ENCODE data around the gene KLHL29.

The KLHL29 gene

DNA sequence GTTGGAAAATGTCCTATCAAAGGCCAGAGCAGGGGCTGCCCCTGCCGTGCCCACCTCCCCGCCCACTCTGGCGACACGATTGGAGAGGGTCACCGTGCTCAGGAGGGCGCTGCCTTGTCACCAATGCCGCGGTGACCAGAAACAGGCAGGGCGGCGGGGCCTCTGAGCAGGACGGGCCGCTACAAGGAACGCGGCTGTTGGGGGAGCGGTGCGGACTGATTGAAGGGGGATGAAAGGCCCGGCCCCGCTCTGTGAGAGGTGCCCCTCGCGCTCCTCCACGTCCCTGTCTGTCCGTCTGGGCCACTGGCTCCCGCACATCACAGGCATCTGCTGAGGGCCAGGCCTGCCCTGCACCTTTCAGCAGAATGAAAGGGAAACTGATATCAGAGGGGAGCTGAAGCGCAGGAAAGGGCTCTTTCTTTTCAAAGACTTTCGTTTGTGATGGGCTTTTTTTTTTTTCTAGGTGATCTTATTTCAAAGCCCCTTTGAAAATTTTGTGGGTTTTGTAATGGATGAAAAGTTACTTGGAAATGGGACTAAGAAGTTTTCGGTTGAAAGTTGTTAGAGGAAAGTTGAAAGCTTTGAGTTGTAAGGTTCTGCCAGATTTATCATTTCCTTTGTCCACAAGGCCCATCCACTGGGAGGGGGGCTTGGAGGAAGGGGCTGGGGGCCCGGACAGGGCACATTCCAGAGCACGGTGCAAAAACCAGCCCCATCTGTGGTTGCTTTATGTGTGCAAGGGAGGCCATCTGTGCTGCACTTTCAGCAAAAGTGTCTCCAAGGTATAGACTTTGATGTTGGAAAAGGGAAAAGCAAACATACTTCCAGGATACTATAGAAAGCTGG lies 244.2 kb downstream of the KLHL29 start:
- DNase-seq (ENCODE audit: low spot score) (no peak), FAIRE-seq (no peak)

- FAIRE-seq (no peak), DNase-seq (ENCODE audit: low spot score) (no peak)
These were observed 244.9 kb downstream of the KLHL29 start for GRCh38 chr2:23629772-23630480.

GRCh38 chr2:23630961-23631360 lies 246.0 kb downstream of the KLHL29 start:
- no peak for FAIRE-seq

GRCh38 chr2:23631389-23631788 lies 246.4 kb downstream of the KLHL29 start:
- FAIRE-seq (no peak), DNase-seq (ENCODE audit: low spot score) (no peak)

More at GRCh38 chr2:23630961-23631360, 246.0 kb downstream of the KLHL29 start:
- DNase-seq (ENCODE audit: low spot score): no peak

- no peak for FAIRE-seq
- DNase-seq (ENCODE audit: low spot score): no peak
These were observed 247.4 kb downstream of the KLHL29 start for GRCh38 chr2:23632386-23632785.

DNA sequence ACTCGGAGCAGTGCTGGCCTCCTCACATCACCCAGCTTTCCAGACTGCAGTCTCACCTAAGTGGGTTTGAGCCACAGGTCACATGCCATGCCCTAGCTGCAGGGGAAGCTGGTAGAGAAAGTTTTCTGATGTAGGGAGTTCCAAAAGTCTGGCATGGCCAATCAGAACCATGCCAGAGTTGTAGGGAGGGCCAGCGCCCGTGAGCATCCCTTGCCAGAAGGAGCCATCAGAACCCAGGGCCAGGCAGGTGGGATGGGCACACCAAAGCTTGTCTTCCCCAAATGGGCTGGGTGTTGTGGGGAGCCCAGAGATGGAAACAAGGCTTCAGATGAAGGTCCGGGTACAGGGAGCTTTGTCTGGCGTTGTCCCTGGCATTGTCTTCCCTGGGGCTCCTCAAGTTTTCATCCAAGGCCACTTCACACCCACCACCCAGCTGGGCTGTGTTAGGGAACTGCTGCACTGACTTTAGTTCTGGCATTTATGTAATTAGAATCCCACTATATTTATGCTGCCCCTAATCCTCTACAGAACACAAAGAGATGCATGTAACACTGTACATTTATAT lies 247.9 kb downstream of the KLHL29 start:
- FAIRE-seq: no peak
- no peak for DNase-seq (ENCODE audit: low spot score)

- no peak for DNase-seq (ENCODE audit: low spot score)
- FAIRE-seq: no peak
These were observed 249.0 kb downstream of the KLHL29 start for GRCh38 chr2:23633966-23634365.

DNA sequence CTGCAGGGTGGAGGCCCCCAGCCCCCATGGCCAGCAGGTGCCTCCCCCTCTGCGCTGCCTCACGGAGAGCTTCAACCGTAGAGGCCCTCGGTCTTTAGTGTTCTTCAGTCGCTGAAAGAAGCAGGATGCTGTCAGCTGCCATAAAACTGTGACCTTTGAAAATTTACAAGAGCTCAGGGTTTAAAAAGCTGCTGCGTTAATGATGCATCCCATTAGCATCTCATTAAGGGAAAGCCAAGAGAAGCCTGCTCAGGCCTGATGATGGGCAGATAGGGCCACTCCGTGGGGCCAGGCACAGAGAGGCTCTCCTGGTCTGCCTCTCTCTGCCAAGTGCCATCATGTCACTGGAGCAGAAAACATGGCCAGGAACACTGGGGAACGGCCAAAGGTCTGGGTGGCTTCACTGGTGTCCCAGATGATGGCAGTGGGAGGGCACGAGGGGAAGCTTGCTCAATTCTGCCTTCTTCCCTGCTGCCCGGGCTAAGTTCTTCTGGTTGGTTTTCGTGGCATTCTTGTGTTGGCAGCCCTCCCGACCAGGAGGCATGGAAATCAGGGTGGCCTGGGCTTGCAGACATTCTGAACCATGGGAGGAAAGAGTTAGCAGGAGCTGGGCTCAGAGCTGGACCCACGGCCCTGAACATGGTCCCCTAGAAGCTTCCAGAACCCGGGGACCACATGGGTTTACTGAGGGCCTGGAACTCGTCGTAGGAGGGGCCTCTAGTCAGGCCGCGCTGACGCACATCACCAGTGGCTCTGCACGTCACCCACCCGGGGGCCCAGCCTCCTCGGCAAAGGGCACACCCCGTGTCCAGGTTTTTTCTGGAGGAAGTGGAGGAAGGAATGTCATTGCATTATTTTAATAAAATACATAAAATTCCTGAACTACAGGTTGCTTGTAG lies 250.7 kb downstream of the KLHL29 start:
- no peak for DNase-seq (ENCODE audit: low spot score)
- FAIRE-seq: no peak

DNA sequence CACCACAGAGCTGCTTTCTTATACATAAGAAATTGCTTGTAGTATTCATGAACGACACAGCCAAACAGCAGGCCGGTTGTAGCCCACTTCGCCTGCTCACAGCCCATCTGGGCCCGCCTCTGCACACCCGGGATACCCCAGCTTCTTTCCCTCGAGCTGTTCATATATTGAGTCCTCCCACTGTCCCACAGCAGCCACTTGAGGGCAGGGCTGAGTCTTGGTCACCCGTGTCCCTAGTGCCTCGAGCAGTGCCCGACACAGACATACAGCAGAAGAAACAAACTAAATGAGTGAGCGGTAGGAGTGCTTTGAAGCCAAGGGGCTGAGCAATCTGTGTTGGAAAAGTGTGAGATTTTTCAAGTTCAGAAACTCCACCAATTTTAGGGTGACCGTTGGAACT lies 251.4 kb downstream of the KLHL29 start:
- FAIRE-seq (no peak), DNase-seq (ENCODE audit: low spot score) (no peak)

GRCh38 chr2:23637011-23637778 lies 252.2 kb downstream of the KLHL29 start:
- FAIRE-seq: no peak

GRCh38 chr2:23639406-23639982 lies 254.5 kb downstream of the KLHL29 start:
- DNase-seq (ENCODE audit: low spot score): no peak
- no peak for FAIRE-seq

More at GRCh38 chr2:23637011-23637778, 252.2 kb downstream of the KLHL29 start:
- DNase-seq (ENCODE audit: low spot score): no peak

- DNase-seq (ENCODE audit: low spot score): no peak
- FAIRE-seq: no peak
These were observed 255.7 kb downstream of the KLHL29 start for GRCh38 chr2:23640711-23641110.

DNA sequence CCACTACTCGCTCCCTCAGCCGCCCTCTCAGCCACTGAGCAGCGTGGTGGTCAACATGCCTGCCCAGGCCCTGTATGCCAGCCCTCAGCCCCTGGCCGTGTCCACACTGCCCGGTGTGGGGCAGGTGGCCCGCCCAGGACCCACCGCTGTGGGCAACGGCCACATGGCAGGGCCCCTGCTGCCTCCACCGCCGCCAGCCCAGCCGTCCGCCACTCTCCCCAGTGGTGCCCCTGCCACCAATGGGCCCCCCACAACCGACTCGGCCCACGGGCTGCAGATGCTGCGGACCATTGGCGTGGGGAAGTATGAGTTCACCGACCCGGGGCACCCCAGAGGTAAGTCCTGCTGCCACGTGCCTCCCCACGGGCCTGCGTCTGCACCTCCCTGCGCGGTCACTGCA lies 257.5 kb downstream of the KLHL29 start:
- FAIRE-seq (no peak), DNase-seq (ENCODE audit: low spot score) (no peak)

GRCh38 chr2:23645230-23645808 lies 260.3 kb downstream of the KLHL29 start:
- DNase-seq (ENCODE audit: low spot score): no peak
- no peak for FAIRE-seq

GRCh38 chr2:23647563-23647962 lies 262.6 kb downstream of the KLHL29 start:
- no peak for FAIRE-seq
- DNase-seq (ENCODE audit: low spot score): no peak

DNA sequence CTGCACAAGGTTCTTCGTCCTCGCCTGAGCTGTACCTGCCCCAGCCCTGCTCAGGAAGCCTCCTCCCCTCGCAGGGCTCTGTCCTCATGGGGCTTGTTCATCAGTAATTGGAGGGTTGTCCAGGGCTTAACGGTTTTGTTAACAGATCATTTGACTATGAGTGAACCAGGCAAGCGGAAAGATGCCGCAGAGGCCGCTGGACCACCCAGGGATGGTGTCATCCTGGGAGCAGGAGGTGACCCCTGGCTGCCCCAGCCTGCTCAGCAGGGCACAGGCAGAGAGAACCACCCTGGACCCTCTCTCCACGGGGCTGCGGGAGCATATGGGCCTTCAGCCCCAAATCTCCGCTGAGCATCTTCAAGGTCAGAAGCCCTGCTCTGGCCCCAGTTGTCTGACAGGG lies 264.3 kb downstream of the KLHL29 start:
- no peak for FAIRE-seq
- DNase-seq (ENCODE audit: low spot score): no peak

DNA sequence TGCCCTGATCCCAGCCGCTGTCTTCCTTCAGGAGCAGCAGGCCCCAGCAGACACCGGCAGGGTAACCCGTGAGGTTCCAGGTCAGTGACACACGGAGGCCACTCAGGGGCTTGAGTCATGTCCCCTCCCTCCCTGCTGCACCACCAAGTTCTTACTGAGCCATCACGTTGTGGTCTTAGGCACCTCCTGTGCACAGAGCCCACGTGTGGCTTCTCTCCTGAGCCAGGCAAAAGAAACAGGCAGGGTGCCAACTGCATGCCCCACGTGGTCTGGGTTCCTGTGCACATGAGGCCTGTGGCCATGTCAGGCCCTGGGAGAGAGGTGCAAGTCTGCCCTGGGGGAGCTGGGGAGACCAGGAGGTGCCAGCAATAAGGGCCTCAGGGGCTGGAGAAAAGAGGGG lies 264.8 kb downstream of the KLHL29 start:
- FAIRE-seq: no peak

GRCh38 chr2:23651187-23652080 lies 266.5 kb downstream of the KLHL29 start:
- FAIRE-seq (no peak), DNase-seq (ENCODE audit: low spot score) (peak; percentile 47)

More for the DNA sequence above, 264.8 kb downstream of the KLHL29 start:
- DNase-seq (ENCODE audit: low spot score): peak; percentile 30

DNA sequence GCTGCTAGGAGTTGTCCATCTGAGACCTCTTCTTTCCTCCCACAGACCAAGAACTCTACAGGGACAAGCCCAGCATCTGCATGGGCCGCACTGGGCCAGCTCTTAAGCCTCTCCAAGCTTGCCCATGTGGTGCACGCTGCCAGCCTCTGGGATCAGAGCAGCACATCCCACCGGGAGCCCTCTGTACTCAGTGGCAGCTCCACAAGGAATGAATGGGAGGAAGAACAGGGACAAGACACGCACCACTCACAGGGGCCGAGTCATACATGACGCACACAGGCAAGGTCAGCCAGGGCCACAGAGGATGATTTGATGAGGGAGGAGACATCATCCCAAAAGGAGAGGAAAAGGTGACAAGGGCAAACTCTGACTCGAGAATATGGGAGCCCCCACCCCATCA lies 268.3 kb downstream of the KLHL29 start:
- DNase-seq (ENCODE audit: low spot score) (no peak), FAIRE-seq (no peak)

Data from urothelium cell line (cell line).